ENCODE results near the gene LRRC18. TPM values are rescaled to one million over a fixed set of nuclear protein-coding genes. Genes with fewer than 3 reads are reported as not detected.

The LRRC18 gene
- total and polyA plus RNA-seq, 2 of the 13 experiments (the other 11 are each of a cell fraction or from before 2014, with no cell fraction given), result not detected

DNA sequence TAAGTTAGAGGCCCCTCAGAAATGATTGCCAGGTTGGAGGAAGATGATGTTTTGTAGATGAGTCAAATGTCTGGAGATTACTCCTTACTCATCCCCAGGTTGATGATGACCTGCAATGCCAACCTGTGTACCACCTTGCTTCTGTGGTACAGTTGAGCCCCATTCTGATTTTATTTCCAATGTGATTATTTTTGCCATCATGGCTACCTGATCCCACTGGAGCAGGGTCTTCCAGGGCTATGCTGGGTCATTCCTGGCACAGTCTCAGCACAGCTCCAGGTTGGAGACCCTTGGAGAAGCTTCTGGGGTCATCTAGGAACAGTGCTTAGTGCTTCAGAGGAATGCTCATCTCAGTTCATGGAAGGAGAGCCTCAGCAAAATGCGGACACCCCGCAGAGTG lies 34.3 kb downstream of the LRRC18 start:
- intact Hi-C loops (cut with micrococcal nuclease; ENCODE audit: unreplicated experiment) (no loop called here), in situ Hi-C loops (cut with HindIII; ENCODE audit: extremely low pct_ligation_motif_present, low pct_unique_long_range_greater_than_20kb) (no loop called here)
- Histone ChIP-seq H3K4me2 (ENCODE audit: low read depth, low read length) (no peak overlapping the region), H3K36me3 (replicated peaks in 1 of 2; ENCODE audit: control insufficient read depth in 1 of 2, insufficient read depth in 2 of 2, low read length in 2 of 2) (no peaks in the 10 kb centered on the region), H3K79me2 (ENCODE audit: insufficient read depth, low read length) (no peaks in the 10 kb centered on the region), H3K4me1 (ENCODE audit: insufficient read depth, low read length) (no peaks in the 10 kb centered on the region), H3K9ac (ENCODE audit: insufficient read depth, low read depth, low read length) (no peak overlapping the region), H2AFZ (ENCODE audit: low read length) (no peak overlapping the region), H4K20me1 (ENCODE audit: insufficient read depth, low read length) (no peaks in the 10 kb centered on the region), H3K9me3 (ENCODE audit: low read length) (no peaks in the 10 kb centered on the region), H3K27ac (ENCODE audit: extremely low read length, insufficient read depth, low read length) (no peak overlapping the region), H3K27me3 (ENCODE audit: control insufficient read depth in 1 of 2, insufficient read depth in 2 of 2, low read length in 2 of 2) (peaks cover 0 to 4% of the 10 kb centered on the region in 2 experiments; a peak in 1 of 5 replicates), H3K4me3 (replicated peaks in 1 of 3; ENCODE audit: insufficient read depth in 1 of 3, low read depth in 2 of 3, low read length in 3 of 3) (no peak overlapping the region)
- DNase-seq (ENCODE audit: low spot score) (no peak), ATAC-seq (no peak), FAIRE-seq (no peak)
- ChIA-PET POLR2A (no interaction called here), CTCF (ENCODE audit: low intra/inter-chr PET ratio, low total read pairs) (no interaction called here)
- no CpG with 5 or more reads among the region's 2 CpGs for WGBS (ENCODE audit: low lambda C conversion rate)
- BruUV-seq (replicated peaks), result no TSS peak
- no peak for TF ChIP-seq SP4 (CRISPR knock-in tag; IDR thresholded peaks at IDR 0.05)
- no peak for TF ChIP-seq ZBTB7B (CRISPR knock-in tag; IDR thresholded peaks at IDR 0.05)
- no peak for TF ChIP-seq ZBTB3 (CRISPR knock-in tag; IDR thresholded peaks at IDR 0.05; ENCODE audit: borderline replicate concordance, low read depth)
- no peak for TF ChIP-seq RXRA (CRISPR knock-in tag; IDR thresholded peaks at IDR 0.05)
- no peak for TF ChIP-seq ESRRA (CRISPR knock-in tag; IDR thresholded peaks at IDR 0.05; ENCODE audit: low read depth)
- TF ChIP-seq ZNF577 (CRISPR knock-in tag; IDR thresholded peaks at IDR 0.05; ENCODE audit: borderline replicate concordance, low read depth), result no peak
- TF ChIP-seq FLYWCH1 (CRISPR knock-in tag; IDR thresholded peaks at IDR 0.05), result no peak
- TF ChIP-seq SMAD3 (CRISPR knock-in tag; IDR thresholded peaks at IDR 0.05), result no peak
- no peak for TF ChIP-seq ZNF775 (CRISPR knock-in tag; IDR thresholded peaks at IDR 0.05; ENCODE audit: borderline replicate concordance)
- TF ChIP-seq PHF21A (CRISPR knock-in tag; IDR thresholded peaks at IDR 0.05), result no peak
- no peak for TF ChIP-seq THYN1 (CRISPR knock-in tag; IDR thresholded peaks at IDR 0.05; ENCODE audit: borderline replicate concordance, low read depth)

DNA sequence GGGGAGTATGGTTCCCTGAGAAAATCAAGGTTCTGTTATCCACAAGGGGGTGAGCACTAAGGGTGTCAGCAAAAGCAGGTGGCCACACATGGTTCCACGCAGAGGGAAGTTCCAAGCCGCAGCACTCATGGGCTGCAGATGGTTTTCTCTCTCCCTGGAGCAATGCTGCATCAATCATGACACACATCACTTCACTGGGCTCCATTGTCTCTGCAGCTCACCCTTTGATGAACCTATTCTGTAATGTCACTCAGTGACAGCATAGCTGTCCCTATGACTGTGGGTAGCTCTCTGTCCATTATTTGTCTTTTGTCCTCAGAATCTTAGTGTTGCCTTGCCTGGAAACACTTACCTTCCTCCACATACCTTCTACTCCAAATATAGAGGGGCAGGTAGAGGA lies 34.8 kb downstream of the LRRC18 start:
- H4K20me1 ChIP-seq (ENCODE audit: insufficient read depth, low read length), result no peaks in the 10 kb centered on the region
- H3K27me3 ChIP-seq (ENCODE audit: control insufficient read depth in 1 of 2, insufficient read depth in 2 of 2, low read length in 2 of 2), result peaks cover 0 to 6% of the 10 kb centered on the region in 2 experiments; a peak in 1 of 5 replicates
- BruUV-seq (replicated peaks), result no TSS peak
- ChIA-PET POLR2A (no interaction called here), CTCF (ENCODE audit: low intra/inter-chr PET ratio, low total read pairs) (no interaction called here)
- ATAC-seq (no peak), DNase-seq (ENCODE audit: low spot score) (no peak), FAIRE-seq (no peak)
- H3K4me2 ChIP-seq (ENCODE audit: low read depth, low read length), result no peak overlapping the region
- 0% methylated on average over 2 of the region's 2 CpGs for WGBS (ENCODE audit: low lambda C conversion rate)
- H3K79me2 ChIP-seq (ENCODE audit: insufficient read depth, low read length), result no peaks in the 10 kb centered on the region
- H3K27ac ChIP-seq (ENCODE audit: extremely low read length, insufficient read depth, low read length), result no peak overlapping the region
- no peak overlapping the region for H3K4me3 ChIP-seq (replicated peaks in 1 of 3; ENCODE audit: insufficient read depth in 1 of 3, low read depth in 2 of 3, low read length in 3 of 3)
- H3K4me1 ChIP-seq (ENCODE audit: insufficient read depth, low read length), result no peaks in the 10 kb centered on the region
- H2AFZ ChIP-seq (ENCODE audit: low read length), result no peak overlapping the region
- H3K9ac ChIP-seq (ENCODE audit: insufficient read depth, low read depth, low read length), result no peak overlapping the region
- intact Hi-C loops (cut with micrococcal nuclease; ENCODE audit: unreplicated experiment) (no loop called here), in situ Hi-C loops (cut with HindIII; ENCODE audit: extremely low pct_ligation_motif_present, low pct_unique_long_range_greater_than_20kb) (no loop called here)
- no peaks in the 10 kb centered on the region for H3K9me3 ChIP-seq (ENCODE audit: low read length)
- H3K36me3 ChIP-seq (replicated peaks in 1 of 2; ENCODE audit: control insufficient read depth in 1 of 2, insufficient read depth in 2 of 2, low read length in 2 of 2), result no peaks in the 10 kb centered on the region
- TF ChIP-seq RFX3 (CRISPR knock-in tag; IDR thresholded peaks at IDR 0.05), result no peak
- TF ChIP-seq, protein P1, sequence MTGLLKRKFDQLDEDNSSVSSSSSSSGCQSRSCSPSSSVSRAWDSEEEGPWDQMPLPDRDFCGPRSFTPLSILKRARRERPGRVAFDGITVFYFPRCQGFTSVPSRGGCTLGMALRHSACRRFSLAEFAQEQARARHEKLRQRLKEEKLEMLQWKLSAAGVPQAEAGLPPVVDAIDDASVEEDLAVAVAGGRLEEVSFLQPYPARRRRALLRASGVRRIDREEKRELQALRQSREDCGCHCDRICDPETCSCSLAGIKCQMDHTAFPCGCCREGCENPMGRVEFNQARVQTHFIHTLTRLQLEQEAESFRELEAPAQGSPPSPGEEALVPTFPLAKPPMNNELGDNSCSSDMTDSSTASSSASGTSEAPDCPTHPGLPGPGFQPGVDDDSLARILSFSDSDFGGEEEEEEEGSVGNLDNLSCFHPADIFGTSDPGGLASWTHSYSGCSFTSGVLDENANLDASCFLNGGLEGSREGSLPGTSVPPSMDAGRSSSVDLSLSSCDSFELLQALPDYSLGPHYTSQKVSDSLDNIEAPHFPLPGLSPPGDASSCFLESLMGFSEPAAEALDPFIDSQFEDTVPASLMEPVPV (CRISPR knock-in tag; IDR thresholded peaks at IDR 0.05), result no peak
- TF ChIP-seq ZNF224 (CRISPR knock-in tag; IDR thresholded peaks at IDR 0.05), result no peak
- no peak for TF ChIP-seq ZSCAN21 (CRISPR knock-in tag; IDR thresholded peaks at IDR 0.05; ENCODE audit: borderline replicate concordance)
- TF ChIP-seq GATA4 (IDR thresholded peaks at IDR 0.05; ENCODE audit: borderline replicate concordance, low read depth), result no peak
- TF ChIP-seq, protein P2, sequence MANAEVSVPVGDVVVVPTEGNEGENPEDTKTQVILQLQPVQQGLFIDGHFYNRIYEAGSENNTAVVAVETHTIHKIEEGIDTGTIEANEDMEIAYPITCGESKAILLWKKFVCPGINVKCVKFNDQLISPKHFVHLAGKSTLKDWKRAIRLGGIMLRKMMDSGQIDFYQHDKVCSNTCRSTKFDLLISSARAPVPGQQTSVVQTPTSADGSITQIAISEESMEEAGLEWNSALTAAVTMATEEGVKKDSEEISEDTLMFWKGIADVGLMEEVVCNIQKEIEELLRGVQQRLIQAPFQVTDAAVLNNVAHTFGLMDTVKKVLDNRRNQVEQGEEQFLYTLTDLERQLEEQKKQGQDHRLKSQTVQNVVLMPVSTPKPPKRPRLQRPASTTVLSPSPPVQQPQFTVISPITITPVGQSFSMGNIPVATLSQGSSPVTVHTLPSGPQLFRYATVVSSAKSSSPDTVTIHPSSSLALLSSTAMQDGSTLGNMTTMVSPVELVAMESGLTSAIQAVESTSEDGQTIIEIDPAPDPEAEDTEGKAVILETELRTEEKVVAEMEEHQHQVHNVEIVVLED (CRISPR knock-in tag; IDR thresholded peaks at IDR 0.05; ENCODE audit: borderline replicate concordance), result no peak
